AG09319 (cell line): ENCODE results near the gene SEMA4C.

ENCODE experiments used
- DNase-seq: peaks from one replicate; pipeline ENCODE4 v3.0.0-alpha.2; 2010; ENCODE audit warnings: low read depth; ENCODE audit errors: extremely low read depth
- CTCF ChIP-seq: IDR thresholded peaks from 2 replicates; pipeline ENCODE4 v1.5.1; 2011; ENCODE audit warnings: low read depth, mild to moderate bottlenecking, inconsistent platforms, low read length, moderate library complexity

Gene SEMA4C

DNA sequence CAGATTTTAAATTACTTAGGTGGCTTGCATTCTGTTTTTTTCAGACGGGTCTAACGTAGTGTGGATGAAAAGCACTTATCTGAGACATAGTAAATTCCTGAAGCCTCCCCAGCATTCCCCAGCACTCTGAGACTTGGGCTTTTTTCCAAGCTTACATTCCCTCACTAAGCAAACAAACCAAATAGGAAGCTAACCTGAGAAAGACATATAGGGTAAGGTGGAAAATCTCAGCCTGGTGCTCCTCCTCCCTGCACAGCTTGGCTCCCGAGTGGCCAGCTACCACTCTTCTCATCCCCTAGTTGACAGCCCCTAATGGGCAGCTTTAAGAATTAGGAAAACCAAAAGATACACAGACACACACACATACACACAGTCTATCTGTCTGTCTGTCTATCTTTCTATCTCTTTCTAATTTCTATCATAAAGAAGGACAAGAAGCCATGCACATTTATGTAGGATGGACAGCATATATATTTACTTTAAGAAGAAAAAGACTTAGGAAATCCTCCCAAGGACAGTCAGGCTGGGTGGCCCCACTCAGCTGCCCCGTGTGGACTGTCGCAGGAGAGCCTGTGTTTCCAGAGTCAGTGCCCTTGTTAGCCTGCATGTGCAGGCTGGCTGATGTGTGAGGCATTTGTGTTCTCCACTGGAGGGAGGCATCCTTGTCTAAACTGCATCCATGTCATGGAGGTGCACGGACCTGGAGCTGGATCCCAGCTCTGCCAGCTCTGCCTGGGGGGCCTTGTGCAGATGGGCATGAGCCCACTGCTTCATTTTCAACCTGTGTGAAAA, 45.6 kb downstream of the SEMA4C start:
- no peak for DNase-seq
- no peak for TF ChIP-seq CTCF

- no peak for TF ChIP-seq CTCF
- no peak for DNase-seq
Observed at GRCh38 chr2:96823198-96823597, 46.7 kb downstream of the SEMA4C start.

- no peak for DNase-seq
- TF ChIP-seq CTCF = no peak
Observed at GRCh38 chr2:96822786-96823185, 47.1 kb downstream of the SEMA4C start.

- no peak for DNase-seq
- no peak for TF ChIP-seq CTCF
Observed at GRCh38 chr2:96821113-96821675, 48.7 kb downstream of the SEMA4C start.

GRCh38 chr2:96819876-96820511, 49.9 kb downstream of the SEMA4C start:
- no peak for TF ChIP-seq CTCF
- no peak for DNase-seq

DNA sequence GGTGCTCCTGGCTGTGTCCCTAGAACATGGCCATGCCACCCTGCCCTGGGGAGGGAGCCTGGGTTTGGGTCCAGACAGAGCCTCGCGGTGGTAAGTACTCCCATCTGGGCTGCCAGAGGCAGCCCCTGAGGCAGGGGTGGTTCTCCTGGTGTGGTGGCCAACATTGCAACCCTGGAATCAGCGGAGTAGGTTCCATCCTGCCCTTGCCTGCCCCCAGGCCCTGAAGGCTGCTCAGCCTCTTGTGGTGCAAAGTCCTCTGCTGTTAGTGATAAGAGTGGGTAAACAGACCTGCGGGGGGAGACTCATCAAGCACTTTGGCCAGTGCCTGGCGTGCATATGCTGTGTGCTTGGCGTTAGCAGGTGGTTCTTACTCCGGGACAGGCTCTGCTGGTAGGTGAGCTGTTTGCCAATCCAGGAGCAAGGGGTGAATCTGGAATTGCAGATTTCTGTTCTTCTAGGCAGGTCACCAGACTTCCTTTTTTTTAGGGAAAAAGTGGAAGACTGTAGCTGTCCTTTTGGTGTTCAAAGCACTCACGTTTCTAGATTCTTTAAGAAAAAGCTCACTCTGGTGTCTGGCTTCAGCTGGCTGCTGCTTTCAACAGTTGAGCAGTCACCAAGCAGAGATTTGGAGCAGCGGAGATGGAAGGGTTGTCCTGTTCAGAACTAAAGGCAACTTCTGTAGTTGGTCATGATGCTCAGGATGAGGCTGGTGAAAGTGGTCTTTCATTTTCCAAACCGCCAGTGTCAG, 50.6 kb downstream of the SEMA4C start:
- TF ChIP-seq CTCF = no peak
- DNase-seq = no peak
